Suppressor macrophage treated with lipopolysaccharide for 4 hours (primary cell): ENCODE data around the gene KANSL1.

Source experiments
- DNase-seq: peaks from one replicate; pipeline ENCODE4 v3.0.0-alpha.2; 2020

Gene KANSL1

DNA sequence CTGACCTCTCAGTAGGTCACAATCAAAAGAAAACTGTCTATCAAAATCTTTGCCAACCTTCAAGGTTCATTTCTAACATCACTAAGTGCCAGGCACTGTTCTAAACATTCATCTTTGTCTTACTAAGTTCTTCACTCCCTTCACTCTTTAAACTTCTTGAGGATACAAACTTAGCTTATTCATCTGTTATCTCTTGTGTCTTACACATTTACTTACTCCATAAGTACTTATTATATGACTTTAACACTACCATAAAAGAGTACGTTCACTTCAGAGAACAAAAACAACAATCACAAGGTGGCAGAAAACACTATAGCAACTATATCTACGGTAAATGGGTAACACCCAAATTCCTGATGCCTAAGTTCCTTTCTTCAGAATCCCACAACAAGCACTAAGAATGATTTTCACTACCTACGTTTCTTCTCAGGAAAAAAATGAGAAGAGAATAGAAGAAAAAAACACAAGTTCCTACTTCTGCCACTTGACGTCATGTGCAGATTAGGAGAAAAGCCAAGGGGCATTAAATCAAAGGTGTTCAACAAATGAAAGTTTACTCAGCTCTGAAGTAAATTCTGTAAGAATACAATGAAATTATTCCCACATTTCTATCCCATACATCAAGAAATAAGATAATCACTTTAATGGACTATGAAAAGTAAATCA lies 29.2 kb downstream of the KANSL1 start:
- DNase-seq, result peak; percentile 10

DNA sequence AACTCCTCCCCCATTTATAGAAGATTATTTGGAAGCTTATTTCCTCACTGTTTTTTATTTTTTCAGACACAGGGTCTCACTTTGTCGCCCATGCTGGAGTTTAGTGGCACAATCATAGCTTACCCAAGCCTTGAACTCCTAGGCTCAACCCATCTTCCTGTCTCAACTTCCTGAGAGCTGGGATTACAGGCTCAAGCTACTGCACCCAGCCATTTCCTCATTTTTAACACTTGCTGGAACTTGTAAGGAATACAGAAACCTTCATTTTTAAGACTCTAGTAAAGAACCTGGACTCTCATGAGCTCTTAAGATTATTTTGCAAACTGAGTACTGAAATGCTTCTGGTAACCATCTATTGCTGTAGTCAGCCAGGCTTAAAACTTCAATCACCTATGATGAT lies 29.9 kb downstream of the KANSL1 start:
- DNase-seq, result peak; percentile 40

DNA sequence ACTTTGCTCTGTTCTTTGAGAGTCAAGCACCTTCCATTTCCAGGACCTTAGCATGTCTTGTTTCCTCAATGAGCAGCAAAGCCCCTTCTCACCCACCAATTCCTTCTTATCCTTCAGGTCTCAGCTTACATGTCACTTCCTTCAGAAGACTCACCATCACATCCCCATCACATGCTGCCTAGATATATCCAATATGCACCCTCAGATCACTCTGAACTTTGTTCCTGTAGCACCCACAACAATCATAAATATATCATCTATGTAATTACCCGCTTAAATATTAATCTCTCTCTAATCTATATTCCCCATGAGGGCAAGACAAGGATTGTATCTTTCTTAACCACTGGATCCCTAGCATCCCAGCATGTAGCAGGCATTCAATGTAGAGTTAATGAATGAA lies 30.4 kb downstream of the KANSL1 start:
- DNase-seq, result no peak

DNA sequence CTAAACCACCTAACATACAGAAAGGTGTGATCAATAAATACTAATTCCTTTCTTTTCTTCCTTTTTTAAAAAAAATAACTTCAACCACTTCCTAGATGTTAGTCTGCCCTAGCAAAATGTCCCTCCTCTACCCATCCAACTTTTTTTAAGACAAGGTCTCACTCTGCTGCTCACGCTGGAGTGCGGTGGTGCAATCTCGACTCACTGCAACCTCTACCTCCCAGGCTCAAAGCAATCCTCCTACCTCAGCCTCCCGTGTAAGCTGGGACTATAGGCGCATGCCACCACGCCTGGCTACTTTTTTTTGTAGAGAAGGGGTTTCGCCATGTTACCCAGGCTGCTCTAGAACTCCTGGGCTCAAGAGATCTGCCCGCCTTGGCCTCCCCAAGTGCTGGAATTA lies 33.1 kb downstream of the KANSL1 start:
- no peak for DNase-seq

DNA sequence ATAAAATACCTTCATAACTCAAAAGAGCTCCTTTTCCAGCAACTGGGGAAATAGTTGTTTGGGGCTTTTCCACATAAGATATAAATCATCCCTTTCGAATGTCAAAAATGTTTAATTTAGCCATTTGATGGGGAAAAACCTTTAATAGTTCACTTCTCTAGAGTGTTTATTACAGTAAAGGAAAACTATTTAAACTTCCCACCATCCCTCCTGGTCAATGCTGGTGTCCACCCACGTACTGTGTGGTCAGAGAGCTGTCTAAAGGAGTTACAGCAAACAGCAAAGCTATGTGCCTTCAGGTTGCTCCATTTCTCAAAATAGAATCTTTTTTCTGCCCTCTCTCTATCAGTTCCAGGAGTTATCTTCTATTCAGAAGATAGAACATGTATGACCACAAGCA lies 33.5 kb downstream of the KANSL1 start:
- peak; percentile 15 for DNase-seq

DNA sequence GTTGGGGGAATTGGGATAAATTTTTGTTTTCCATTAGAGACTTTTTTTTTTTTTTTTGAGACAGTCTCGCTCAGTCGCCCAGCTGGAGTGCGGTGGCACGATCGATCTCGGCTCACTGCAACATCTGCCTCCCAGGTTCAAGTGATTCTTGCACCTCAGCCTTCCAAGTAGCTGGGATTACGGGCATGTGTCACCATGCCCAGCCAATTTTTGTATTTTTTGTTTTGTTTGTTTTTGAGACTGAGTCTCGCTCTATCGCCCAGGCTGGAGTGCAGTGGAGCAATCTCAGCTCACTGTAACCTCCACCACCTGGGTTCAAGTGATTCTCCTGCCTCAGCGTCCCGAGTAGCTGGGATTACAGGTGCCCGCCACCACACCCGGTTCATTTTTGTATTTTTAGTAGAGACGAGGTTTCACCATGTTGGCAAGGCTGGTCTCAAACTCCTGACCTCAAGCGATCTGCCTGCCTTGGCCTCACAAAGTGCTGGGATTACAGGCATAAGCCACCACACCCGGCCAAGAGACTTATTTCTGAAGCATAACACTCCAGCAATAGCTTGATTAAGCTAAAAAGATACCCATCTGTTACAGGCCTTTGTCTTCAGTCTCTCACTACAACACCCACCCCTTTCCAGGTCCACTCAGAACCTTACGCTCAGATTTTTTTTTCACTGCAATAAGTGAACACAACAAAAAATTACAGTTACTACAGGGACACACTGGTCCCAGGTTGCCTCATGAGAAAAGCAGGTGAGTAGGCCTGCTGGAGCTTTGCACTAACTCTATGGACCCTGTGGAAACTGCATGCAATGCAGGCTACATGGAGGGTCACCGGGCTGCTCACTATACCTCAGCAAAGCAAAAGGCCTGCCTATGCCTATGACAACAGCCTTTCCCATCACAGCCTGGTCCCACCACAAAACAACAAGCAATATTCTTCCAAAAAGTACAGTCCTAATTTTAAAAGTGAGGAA lies 34.6 kb downstream of the KANSL1 start:
- no peak for DNase-seq

DNA sequence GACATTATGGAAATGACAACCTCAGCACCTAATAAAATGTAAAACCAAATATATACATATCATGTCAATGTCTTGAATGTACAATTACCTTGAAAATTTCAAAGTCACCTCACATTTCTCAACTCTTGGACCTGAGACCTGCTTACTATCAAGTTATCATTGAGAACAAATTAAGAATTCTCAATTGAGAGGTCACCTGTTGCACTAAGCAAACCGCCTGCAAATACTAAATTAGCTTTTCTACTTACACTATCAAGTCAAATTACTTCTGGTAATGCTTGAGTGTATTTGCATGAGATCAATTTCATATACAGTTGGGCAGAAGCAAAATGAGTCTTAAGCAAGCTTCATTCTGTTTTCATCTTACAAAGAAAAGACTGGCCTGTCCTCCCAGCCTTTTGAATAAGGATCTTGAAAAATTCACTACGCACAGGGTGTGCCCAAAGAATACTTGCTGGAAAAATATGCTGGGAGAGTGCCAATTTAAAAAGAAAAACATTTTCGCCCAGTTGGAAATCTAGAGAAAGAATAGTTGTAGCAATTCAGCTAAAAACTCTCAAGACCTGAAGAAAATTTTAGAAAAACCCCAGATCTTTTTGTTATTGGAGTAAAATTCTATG lies 35.7 kb downstream of the KANSL1 start:
- DNase-seq, result no peak

DNA sequence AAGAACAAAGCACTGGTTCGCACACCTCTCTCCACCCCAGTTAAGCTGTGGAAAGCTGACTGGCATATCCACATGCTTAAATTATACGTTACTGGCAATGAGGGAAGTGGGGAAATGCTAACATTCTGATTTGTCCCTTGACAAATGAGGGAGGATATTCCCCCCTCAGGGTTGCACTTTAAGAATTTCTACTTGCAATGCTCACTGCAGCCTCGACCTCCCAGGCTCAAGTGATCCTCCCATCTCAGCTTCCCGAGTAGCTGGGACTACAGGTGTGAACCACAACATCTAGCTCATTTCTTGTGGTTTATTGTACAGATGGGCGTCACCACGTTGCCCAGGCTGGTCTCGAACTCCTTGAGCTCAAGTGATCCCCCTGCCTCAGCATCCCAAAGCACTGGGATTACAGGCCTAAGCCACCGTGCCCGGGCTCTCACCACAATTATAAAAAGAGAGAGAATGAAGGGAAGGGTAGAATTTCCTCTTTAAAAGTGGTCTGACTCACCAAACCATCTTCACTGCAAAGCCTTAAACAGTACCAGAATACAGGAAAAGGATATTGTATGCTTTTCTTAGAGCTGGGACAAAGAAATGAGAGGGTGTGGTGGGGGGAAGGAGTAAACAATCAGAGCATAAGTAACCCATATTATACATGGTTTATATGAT lies 38.9 kb downstream of the KANSL1 start:
- DNase-seq, result no peak

DNA sequence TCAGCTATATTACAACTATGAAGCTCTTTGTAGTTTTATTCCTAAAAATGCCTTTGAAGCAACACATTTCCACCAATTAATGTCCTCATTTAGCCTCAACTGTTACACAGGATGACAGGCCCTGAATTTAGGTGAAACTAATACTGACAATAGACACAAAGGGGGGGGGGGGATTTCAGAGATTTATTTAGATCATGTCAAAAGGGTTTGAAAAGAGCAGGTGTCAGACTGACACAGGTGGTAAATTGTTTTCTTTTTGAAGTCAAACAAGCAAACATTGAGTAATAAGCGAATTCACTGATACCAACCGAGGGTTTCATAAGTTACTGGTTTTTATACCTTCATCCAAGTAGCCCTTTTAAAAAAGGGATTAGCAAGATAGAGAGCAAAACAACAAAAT lies 40.8 kb downstream of the KANSL1 start:
- no peak for DNase-seq

DNA sequence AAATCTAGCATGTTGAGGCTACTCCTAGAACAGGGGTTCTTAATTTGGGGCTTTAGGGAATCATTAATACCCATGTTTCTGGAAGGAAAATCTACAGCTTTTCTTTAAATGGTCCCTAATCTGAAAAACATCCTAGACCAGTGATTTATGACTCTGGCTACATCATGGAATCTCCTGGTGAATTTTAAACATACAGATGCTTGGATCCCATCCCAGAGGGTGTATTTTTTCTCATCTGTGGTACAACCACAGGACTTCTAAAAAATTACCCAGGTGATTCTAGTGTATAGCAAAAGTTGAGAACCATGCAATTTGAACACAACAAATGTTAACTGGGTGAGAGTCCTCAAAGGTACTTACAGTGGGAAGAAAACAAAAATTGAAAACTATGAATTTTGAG lies 41.5 kb downstream of the KANSL1 start:
- no peak for DNase-seq

DNA sequence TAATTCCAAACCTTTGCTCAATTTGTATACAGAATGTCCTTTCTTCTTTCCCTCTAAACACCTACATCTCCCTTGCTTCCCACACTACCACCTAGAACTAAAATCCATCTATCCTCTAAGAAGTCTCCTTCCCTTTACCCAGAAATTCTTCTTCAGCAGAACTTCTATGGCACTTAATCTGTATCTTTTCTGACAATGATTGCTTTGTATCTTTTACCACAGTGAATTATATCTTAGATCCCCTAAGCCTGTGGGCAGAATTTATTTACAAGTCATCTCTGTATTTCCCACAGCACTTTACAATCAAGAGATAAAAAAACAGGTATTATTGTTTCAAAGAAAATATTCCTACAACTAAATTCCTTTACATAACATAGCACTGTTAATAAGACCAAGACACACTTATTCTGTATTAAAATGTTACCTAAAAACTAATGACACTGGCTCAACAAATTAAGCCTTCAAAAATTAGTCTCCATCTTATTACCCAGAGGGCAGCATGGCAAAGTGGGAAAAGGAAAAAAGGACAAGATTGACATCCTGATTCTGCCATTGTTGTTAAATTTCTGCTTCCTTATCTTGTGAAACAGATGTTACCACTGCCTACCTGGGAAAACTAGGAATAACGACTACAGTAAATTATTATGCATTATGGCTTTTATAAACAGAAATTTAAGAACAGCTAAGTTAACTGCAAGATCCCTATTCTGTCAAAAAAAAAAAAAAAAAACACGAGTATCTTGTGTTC lies 42.8 kb downstream of the KANSL1 start:
- no peak for DNase-seq

DNA sequence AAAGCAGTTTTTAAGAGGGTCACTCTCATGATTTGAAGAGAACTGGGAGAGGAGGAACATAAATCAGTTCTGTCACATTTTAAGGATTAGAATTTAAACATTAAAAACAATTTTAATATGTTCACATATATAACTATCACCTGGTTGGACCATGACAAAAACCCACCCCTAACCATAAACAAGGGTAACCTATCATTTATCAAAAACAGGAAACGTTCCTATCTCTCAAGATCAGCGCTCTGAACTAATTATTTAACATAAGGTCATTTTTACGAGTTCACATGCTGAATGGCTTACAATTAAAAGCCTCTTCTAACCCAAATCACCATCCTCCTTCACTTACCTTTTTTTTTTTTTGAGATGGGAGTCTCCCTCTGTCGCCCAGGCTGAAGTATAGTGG lies 45.0 kb downstream of the KANSL1 start:
- no peak for DNase-seq

DNA sequence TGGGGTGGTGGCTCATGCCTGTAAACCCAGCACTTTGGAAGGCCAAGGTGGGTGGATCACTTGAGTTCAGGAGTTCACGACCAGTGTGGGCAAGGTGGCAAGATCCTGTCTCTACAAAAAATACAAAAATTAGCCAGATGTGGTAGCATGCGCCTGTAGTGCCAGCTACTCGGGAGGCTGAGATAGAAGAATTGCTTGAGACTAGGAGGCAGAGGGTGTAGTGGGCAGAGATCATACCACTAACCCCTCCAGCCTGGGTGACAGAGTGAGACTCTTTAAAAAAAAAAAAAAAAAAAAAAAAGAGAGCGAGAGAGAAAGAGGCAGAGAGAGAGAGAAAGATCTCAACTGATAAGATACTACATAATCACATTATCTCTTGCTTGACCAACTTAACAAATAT lies 45.9 kb downstream of the KANSL1 start:
- DNase-seq, result no peak

DNA sequence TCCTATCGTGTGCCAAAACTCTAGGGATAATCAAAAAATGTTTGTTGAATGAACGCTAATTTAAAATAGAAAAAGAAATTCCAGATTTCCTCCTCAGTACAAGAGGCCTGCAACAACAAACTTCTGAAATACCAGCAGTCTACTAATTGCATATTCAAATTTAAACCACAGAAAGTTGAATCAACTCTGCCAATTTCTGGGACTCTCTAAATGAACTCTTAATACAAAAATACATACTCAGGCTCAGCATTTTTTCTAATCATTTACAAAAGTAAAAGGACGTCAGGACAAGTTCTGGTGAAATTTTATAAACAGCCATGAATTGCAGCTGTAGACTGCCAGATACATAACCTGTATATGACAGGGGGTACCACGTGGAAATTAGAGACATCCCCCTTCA lies 49.0 kb downstream of the KANSL1 start:
- no peak for DNase-seq

DNA sequence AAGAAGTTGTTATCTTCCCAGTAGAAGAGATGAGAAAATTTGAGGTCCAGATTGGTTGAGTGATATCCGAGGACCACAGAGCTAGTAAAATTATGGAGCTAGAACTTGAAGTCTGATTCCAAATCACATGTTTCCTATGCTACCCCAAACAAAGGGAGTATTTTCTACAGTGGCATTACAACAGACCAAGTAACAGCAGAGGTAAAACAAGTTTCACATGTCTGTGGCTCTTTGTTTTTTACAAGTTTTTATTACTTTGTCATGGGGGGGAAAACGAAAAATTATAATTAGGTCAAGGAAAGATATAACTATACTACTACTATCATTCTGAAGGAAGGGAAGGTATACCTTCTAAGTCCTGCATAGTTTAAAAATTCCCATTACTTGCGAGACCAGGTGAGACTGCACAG lies 49.4 kb downstream of the KANSL1 start:
- DNase-seq, result no peak

DNA sequence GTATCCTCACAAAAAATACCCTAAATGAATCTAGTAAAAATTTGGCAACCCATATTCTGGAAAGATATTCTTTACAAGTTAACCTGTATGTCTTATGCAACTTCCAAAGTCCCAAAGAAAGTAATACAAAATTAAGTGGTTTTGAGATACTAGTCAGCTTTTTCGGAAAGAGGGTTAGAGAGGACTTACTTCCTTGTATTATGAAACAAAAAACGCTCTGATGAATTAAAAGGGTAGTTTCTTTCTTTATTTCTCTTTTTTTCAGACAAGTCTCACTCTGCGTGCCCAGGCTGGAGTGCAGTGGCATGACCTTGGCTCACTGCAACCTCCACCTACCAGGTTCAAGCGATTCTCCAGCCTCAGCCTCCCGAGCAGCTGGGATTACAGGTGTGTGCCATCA lies 51.6 kb downstream of the KANSL1 start:
- DNase-seq, result peak; percentile 64

DNA sequence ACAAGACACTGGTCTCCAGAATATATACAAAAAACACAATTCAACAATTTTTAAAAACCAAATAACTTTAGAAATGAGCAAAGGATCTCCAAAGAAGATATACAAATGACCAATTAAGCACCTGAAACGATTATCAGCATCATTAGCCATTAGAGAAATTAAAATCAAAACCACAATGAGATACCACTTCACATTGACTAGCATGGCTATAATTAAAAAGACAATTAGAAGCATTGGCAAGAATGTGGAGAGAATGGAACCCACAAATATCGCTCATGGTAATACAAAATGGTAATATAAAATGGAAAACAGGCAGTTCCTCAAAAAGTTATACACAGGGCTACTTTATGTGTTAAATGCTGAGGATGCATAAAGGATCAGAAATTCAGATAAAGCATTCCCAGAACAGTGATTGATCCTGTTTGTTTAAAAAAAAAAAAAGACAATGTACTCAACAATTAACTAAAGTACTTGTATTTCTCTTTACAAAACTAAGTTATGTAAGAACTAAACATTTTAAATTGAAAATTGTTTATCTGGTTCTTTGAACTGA lies 52.5 kb downstream of the KANSL1 start:
- DNase-seq, result no peak

DNA sequence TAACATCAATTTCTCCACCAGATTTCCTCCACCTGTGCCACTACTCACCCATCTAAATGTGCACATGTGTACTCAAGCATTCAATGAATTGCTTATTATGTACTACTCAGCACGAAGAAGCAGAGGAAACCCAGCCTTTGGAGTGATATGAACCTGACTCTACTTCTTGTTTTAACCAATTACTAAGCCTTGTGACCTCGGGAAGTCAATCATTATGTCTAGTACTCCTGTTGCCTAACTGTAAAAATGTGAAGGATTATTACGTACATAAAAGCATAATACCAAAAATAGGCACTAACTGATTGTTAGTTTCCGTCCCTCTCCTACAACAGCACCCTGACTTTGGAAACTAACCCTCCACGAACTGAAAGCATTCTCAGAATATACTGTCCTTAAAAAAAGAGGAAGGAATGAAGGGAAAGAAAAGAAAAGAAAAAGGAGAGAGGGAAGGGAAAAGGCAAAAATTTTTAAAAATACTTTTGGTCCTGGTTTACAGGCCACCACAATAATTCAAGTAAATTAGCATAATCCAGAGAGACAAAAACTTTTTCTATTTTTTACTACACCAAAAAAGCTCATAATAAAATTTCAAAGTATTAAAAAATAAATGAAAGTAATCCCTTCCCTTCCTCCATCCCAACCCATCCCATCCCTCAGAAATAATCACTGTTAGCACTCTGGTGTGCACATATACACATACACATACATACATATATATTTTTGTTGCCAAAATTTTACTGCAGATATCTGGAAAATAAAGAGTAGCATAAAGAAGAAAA lies 53.6 kb downstream of the KANSL1 start:
- DNase-seq, result peak; percentile 77

DNA sequence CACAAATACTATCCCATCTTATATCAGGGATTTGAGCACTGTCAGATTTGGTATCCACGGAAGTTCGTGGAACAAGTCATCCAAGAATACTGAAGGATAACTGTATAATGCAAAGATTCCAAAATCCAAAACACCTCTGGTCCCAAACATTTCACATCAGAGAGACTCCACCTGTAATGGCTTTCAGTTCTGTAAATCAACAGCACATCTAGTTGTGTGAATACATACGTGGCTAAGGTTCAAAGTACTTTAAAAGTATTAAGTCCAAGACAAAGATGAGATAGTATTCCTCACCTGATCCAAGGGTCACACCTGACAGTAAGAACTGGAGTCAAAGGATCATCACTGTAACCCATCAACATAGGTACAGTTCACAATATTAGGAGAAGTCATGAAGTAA lies 54.8 kb downstream of the KANSL1 start:
- no peak for DNase-seq

DNA sequence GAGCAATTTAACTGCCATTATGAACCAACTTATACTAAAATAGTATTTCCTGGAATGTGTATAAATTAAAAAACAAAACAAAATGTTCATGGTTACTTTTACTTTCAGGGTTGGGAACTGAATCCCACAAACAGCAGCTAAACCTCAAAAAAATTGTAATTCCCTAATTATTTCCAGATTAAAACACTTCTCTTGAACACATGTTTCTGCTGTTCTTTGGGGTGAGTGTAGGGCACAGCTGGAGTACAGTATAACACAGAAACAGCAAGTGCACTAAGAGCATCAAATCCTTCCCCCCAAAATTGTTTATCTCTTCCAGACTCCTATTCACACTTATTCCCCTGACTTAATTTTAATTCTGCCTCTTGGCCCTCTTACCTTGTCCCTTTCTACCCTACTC lies 56.4 kb downstream of the KANSL1 start:
- no peak for DNase-seq

DNA sequence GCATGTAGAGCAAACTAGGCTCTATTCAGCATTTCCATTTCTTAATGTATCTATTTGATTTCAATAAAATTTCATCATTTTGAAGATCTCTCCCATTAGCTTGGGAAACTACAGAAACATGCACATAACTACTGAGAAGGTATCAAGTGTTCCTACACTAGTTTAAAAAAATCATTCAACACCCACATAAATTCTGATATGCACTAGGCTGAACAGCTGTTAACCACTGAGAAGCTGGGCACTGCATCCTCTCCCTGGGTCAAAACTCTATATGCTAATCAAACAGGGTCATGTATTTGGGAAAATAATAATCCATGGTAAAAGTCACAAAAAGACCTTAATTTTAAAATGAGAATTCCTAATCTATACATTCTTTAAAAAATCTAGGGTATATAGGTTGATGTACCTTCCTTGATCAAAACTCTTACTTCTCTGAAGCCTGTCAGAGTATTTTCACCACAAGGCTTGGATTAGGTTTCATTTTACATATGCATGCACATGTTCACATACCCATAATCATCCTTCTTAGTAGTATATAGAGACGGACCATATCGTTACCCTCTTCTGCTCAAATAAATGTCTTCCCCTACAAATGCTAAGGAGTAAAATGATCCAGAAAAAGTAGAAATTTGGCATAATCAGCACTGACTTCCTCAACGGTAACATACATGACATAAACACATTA lies 57.2 kb downstream of the KANSL1 start:
- no peak for DNase-seq
